GM10248 (cell line): ENCODE measurements around the gene INSR.

ENCODE experiments used
- CTCF ChIA-PET: fragments of 300-600 bp; sonication (Branson Sonifier 250); formaldehyde crosslinking; extraction: SDS; loops from one replicate; lab custom pipeline; 2021; ENCODE audit warnings: antibody characterized with exemption; lab: Yijun Ruan, JAX
- POLR2A ChIA-PET: fragments of 350-650 bp; sonication (Branson Sonifier 250); formaldehyde crosslinking; extraction: SDS; loops from one replicate; lab custom pipeline; 2020; ENCODE audit warnings: antibody characterized with exemption; lab: Yijun Ruan, JAX
- DNase-seq: peaks from one replicate; pipeline ENCODE4 v3.0.0; 2012; ENCODE audit errors: extremely low spot score
- CTCF ChIP-seq: IDR thresholded peaks from 2 replicates; pipeline ENCODE4 v1.5.1; 2012; ENCODE audit warnings: mild to moderate bottlenecking, low read depth; ENCODE audit errors: extremely low read depth, missing control alignments, control extremely low read depth

The INSR gene

GRCh38 chr19:7132054-7132453 lies 162.2 kb downstream of the INSR start:
- CTCF ChIA-PET = interaction anchor here (1.7 kb wide), 1 partner anchor 37 kb away, joined by 3 read pairs; no protein-coding TSS in a partner anchor
- no peak for TF ChIP-seq CTCF
- POLR2A ChIA-PET = no interaction called here
- no peak for DNase-seq

- ChIA-PET CTCF (no interaction called here), POLR2A (no interaction called here)
- no peak for DNase-seq
These were observed 164.2 kb downstream of the INSR start for GRCh38 chr19:7130043-7130442.

GRCh38 chr19:7126132-7126531 lies 168.1 kb downstream of the INSR start:
- ChIA-PET POLR2A (no interaction called here), CTCF (interaction anchor here (1.0 to 2.2 kb wide), 4 partner anchors 12 to 200 kb away, joined by 3 to 7 read pairs (median 4); no protein-coding TSS in a partner anchor)
- DNase-seq = no peak
- TF ChIP-seq CTCF = no peak

More at GRCh38 chr19:7130043-7130442, 164.2 kb downstream of the INSR start:
- TF ChIP-seq CTCF = no peak

- ChIA-PET POLR2A (no interaction called here), CTCF (no interaction called here)
- no peak for TF ChIP-seq CTCF
- no peak for DNase-seq
These were observed 169.0 kb downstream of the INSR start for GRCh38 chr19:7125221-7125620.

GRCh38 chr19:7124782-7125181 lies 169.4 kb downstream of the INSR start:
- no peak for DNase-seq
- no peak for TF ChIP-seq CTCF
- POLR2A ChIA-PET = no interaction called here
- CTCF ChIA-PET = no interaction called here

- POLR2A ChIA-PET = no interaction called here
- no peak for DNase-seq
- CTCF ChIA-PET = interaction anchor here (1.4 kb wide), 1 partner anchor 15 kb away, joined by 3 read pairs; no protein-coding TSS in a partner anchor
- TF ChIP-seq CTCF = no peak
These were observed 171.5 kb downstream of the INSR start for GRCh38 chr19:7122701-7123100.
